WTC11 (cell line): ENCODE results near the gene GIGYF2. TPM values are rescaled to one million over a fixed set of nuclear protein-coding genes. Genes with fewer than 3 reads are reported as not detected.

Experiments
- ATAC-seq: fragments of 200-7000 bp; cut with Tn5 transposase; 2 replicates; pipeline ENCODE4 v1.10.0; 2021; ENCODE audit warnings: mild to moderate bottlenecking, moderate library complexity
- CTCF ChIA-PET: fragments of 300-600 bp; sonication (Branson Sonifier 250); formaldehyde crosslinking; loops from one replicate; lab custom pipeline; 2021; ENCODE audit warnings: antibody characterized with exemption; lab: Charles Lee
- POLR2A ChIA-PET: fragments of 350-600 bp; sonication (Branson Sonifier 250); formaldehyde crosslinking; loops from one replicate; lab custom pipeline; 2021; ENCODE audit warnings: antibody characterized with exemption; lab: Charles Lee
- DNase-seq: peaks from one replicate; pipeline ENCODE4 v3.0.0; 2021; ENCODE audit warnings: low spot score
- H3K27ac Mint-ChIP-seq: 2 replicates; pipeline ENCODE4 v1.8.0; 2021; ENCODE audit warnings: mixed read lengths
- H3K27me3 Mint-ChIP-seq: 2 replicates; pipeline ENCODE4 v1.8.0; 2021; ENCODE audit warnings: low read depth, mild to moderate bottlenecking, moderate library complexity, mixed read lengths
- H3K36me3 Mint-ChIP-seq: 2 replicates; pipeline ENCODE4 v1.8.0; 2021; ENCODE audit warnings: mixed read lengths
- H3K4me1 Mint-ChIP-seq: 2 replicates; pipeline ENCODE4 v1.8.0; 2022; ENCODE audit warnings: mixed read lengths
- H3K4me3 Mint-ChIP-seq: 2 replicates; pipeline ENCODE4 v1.8.0; 2021; ENCODE audit warnings: mild to moderate bottlenecking, moderate library complexity, mixed read lengths
- H3K9me3 Mint-ChIP-seq: 2 replicates; pipeline ENCODE4 v1.8.0; 2021; ENCODE audit warnings: mixed read lengths
- ATF1 ChIP-seq: sonication (generic); formaldehyde crosslinking; IDR thresholded peaks from 2 replicates; pipeline ENCODE4 v1.8.1; 2023; ENCODE audit warnings: mild to moderate bottlenecking, moderate library complexity, missing genetic modification reagents
- CBFB ChIP-seq: sonication (generic); formaldehyde crosslinking; IDR thresholded peaks from 2 replicates; pipeline ENCODE4 v1.8.1; 2022; ENCODE audit warnings: mild to moderate bottlenecking, low read depth, missing genetic modification reagents
- ETV6 ChIP-seq: sonication (generic); formaldehyde crosslinking; IDR thresholded peaks from 2 replicates; pipeline ENCODE4 v1.8.1; 2022; ENCODE audit warnings: mild to moderate bottlenecking, missing genetic modification reagents
- FOXJ3 ChIP-seq: sonication (generic); formaldehyde crosslinking; IDR thresholded peaks from 2 replicates; pipeline ENCODE4 v1.9.0; 2021; ENCODE audit warnings: missing genetic modification reagents, mild to moderate bottlenecking, borderline replicate concordance
- NFATC4 ChIP-seq: fragments of 250-450 bp; sonication (Bioruptor Pico); IDR thresholded peaks from 2 replicates; pipeline ENCODE4 v1.9.0; 2021; ENCODE audit warnings: mild to moderate bottlenecking
- NFYB ChIP-seq: sonication (generic); formaldehyde crosslinking; conservative IDR thresholded peaks from 2 replicates; pipeline ENCODE4 v1.8.0; 2022; ENCODE audit warnings: low read depth, missing genetic modification reagents
- NR1H2 ChIP-seq: sonication (generic); formaldehyde crosslinking; IDR thresholded peaks from 2 replicates; pipeline ENCODE4 v1.9.0; 2021; ENCODE audit warnings: mild to moderate bottlenecking, moderate library complexity, missing genetic modification reagents
- NR3C1 ChIP-seq: sonication (generic); formaldehyde crosslinking; conservative IDR thresholded peaks from 2 replicates; pipeline ENCODE4 v1.8.1; 2023; ENCODE audit warnings: low read depth, mild to moderate bottlenecking, missing genetic modification reagents
- PRRX2 ChIP-seq: fragments of 250-450 bp; sonication (Bioruptor Pico); IDR thresholded peaks from 2 replicates; pipeline ENCODE4 v1.8.0; 2021; ENCODE audit warnings: mild to moderate bottlenecking
- RORB ChIP-seq: fragments of 250-450 bp; sonication (Bioruptor Pico); IDR thresholded peaks from 2 replicates; pipeline ENCODE4 v1.9.0; 2021; ENCODE audit warnings: mild to moderate bottlenecking
- SMAD4 ChIP-seq: sonication (generic); formaldehyde crosslinking; IDR thresholded peaks from 2 replicates; pipeline ENCODE4 v1.8.0; 2022; ENCODE audit warnings: mild to moderate bottlenecking, missing genetic modification reagents
- SOX15 ChIP-seq: fragments of 250-450 bp; sonication (Bioruptor Pico); IDR thresholded peaks from 2 replicates; pipeline ENCODE4 v1.9.0; 2021; ENCODE audit warnings: mild to moderate bottlenecking
- TCF7 ChIP-seq: sonication (generic); formaldehyde crosslinking; IDR thresholded peaks from 2 replicates; pipeline ENCODE4 v1.8.0; 2022; ENCODE audit warnings: mild to moderate bottlenecking, low read depth, missing genetic modification reagents, moderate library complexity
- TEAD1 ChIP-seq: sonication (generic); formaldehyde crosslinking; IDR thresholded peaks from 2 replicates; pipeline ENCODE4 v1.8.0; 2022; ENCODE audit warnings: mild to moderate bottlenecking, missing genetic modification reagents
- ZNF121 ChIP-seq: sonication (generic); formaldehyde crosslinking; IDR thresholded peaks from 2 replicates; pipeline ENCODE4 v1.8.0; 2023; ENCODE audit warnings: missing genetic modification reagents
- ZNF138 ChIP-seq: sonication (generic); formaldehyde crosslinking; conservative IDR thresholded peaks from 2 replicates; pipeline ENCODE4 v1.8.1; 2022; ENCODE audit warnings: mild to moderate bottlenecking, moderate library complexity, missing genetic modification reagents
- ZNF416 ChIP-seq: fragments of 250-450 bp; sonication (Bioruptor Pico); IDR thresholded peaks from 2 replicates; pipeline ENCODE4 v1.9.0; 2021; ENCODE audit warnings: mild to moderate bottlenecking, inconsistent platforms
- total RNA-seq: library from RNA; stranded (reverse); gene quantifications from 3 replicates; pipeline ENCODE4 v1.2.3, GENCODE V29; 2021
- TF ChIP-seq, protein P1 (sequence below): sonication (generic); formaldehyde crosslinking; conservative IDR thresholded peaks from 2 replicates; pipeline ENCODE4 v1.8.1; 2022; ENCODE audit warnings: mild to moderate bottlenecking, missing genetic modification reagents
- TF ChIP-seq, protein P2 (sequence below): sonication (generic); formaldehyde crosslinking; IDR thresholded peaks from 2 replicates; pipeline ENCODE4 v1.8.0; 2022; ENCODE audit warnings: mild to moderate bottlenecking, missing genetic modification reagents
- TF ChIP-seq, protein P3 (sequence below): fragments of 250-450 bp; sonication (Bioruptor Pico); IDR thresholded peaks from 2 replicates; pipeline ENCODE4 v1.9.0; 2021; ENCODE audit warnings: moderate library complexity, mild to moderate bottlenecking, inconsistent platforms, borderline replicate concordance
- TF ChIP-seq, protein P4 (sequence below): sonication (generic); formaldehyde crosslinking; IDR thresholded peaks from 2 replicates; pipeline ENCODE4 v1.8.1; 2023; ENCODE audit warnings: mild to moderate bottlenecking, missing genetic modification reagents, borderline replicate concordance
- TF ChIP-seq, protein P5 (sequence below): sonication (generic); formaldehyde crosslinking; IDR thresholded peaks from 2 replicates; pipeline ENCODE4 v1.8.1; 2023; ENCODE audit warnings: mild to moderate bottlenecking, missing genetic modification reagents
- TF ChIP-seq, protein P6 (sequence below): fragments of 250-450 bp; sonication (Bioruptor Pico); IDR thresholded peaks from 2 replicates; pipeline ENCODE4 v1.9.0; 2021; ENCODE audit warnings: mild to moderate bottlenecking
- TF ChIP-seq, protein P7 (sequence below): sonication (generic); formaldehyde crosslinking; IDR thresholded peaks from 2 replicates; pipeline ENCODE4 v1.8.1; 2022; ENCODE audit warnings: missing genetic modification reagents, borderline replicate concordance

Gene GIGYF2
- total RNA-seq, 1 experiment from 2014 or later = 53.1 TPM

DNA sequence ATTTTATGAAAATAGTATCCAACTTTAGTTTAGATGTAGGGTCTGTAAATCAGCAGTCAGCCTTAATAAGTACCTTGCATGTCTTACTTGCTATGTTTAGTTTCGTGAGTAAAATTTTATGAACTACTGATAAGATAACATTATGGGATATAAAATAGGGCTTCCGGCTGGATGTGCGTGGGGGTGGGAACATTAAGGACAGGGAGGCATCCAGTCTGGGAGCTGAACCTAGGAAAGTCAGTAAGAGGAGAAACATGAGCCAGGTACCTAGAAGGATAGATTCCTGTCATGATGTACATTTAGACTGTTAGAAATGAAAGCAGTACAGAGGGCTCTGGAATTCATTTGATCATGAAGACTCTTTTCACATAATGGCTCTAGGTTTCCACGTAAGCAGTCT lies 92.0 kb downstream of the GIGYF2 start:
- DNase-seq (no peak), ATAC-seq (no peak)
- peaks cover 38% of the 10 kb centered on the region for H3K36me3 Mint-ChIP-seq
- H3K9me3 Mint-ChIP-seq = no peaks in the 10 kb centered on the region
- ChIA-PET CTCF (no interaction called here), POLR2A (no interaction called here)
- no peak overlapping the region for H3K4me3 Mint-ChIP-seq
- no peaks in the 10 kb centered on the region for H3K4me1 Mint-ChIP-seq
- H3K27me3 Mint-ChIP-seq = no peaks in the 10 kb centered on the region
- no peak overlapping the region for H3K27ac Mint-ChIP-seq
- no peak for TF ChIP-seq SMAD4 (CRISPR knock-in tag)
- TF ChIP-seq, all 79 proteins: peak for 0

DNA sequence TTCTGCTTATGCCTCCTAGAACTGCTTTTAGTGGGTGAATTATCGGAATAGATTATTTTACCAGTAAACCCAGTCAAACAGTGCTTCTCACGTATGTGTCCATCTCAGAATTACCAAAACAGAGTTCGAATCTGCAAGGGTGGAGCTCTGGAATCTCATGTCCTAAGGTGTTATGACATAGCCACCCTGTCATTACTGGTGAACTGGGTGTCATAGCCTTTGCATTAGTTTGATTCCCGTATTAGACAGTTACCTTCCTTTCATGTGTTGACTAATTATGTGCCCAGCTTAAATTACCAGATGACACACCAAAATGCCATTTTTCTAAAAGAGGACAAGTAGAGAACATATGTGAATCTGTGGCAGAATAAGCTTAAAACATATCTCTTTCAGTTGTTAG lies 94.4 kb downstream of the GIGYF2 start:
- no peak for ATAC-seq
- TF ChIP-seq TEAD1 (CRISPR knock-in tag) = no peak
- no peak for TF ChIP-seq NFYB (CRISPR knock-in tag)
- TF ChIP-seq, protein P1, sequence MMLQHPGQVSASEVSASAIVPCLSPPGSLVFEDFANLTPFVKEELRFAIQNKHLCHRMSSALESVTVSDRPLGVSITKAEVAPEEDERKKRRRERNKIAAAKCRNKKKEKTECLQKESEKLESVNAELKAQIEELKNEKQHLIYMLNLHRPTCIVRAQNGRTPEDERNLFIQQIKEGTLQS = no peak
- TF ChIP-seq, protein P2, sequence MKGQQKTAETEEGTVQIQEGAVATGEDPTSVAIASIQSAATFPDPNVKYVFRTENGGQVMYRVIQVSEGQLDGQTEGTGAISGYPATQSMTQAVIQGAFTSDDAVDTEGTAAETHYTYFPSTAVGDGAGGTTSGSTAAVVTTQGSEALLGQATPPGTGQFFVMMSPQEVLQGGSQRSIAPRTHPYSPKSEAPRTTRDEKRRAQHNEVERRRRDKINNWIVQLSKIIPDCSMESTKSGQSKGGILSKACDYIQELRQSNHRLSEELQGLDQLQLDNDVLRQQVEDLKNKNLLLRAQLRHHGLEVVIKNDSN = no peak
- TF ChIP-seq ETV6 (CRISPR knock-in tag) = no peak
- no peak for TF ChIP-seq SOX15 (CRISPR knock-in tag)
- TF ChIP-seq ZNF138 (CRISPR knock-in tag) = no peak
- TF ChIP-seq, protein P3, sequence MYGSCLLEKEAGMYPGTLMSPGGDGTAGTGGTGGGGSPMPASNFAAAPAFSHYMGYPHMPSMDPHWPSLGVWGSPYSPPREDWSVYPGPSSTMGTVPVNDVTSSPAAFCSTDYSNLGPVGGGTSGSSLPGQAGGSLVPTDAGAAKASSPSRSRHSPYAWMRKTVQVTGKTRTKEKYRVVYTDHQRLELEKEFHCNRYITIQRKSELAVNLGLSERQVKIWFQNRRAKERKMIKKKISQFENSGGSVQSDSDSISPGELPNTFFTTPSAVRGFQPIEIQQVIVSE (CRISPR knock-in tag) = no peak
- no peak for TF ChIP-seq NR1H2
- TF ChIP-seq ZNF121 = no peak
- TF ChIP-seq NFATC4 (CRISPR knock-in tag) = no peak
- TF ChIP-seq RORB (CRISPR knock-in tag) = no peak
- TF ChIP-seq ATF1 (CRISPR knock-in tag) = no peak
- no peak for TF ChIP-seq TCF7
- TF ChIP-seq, protein P4, sequence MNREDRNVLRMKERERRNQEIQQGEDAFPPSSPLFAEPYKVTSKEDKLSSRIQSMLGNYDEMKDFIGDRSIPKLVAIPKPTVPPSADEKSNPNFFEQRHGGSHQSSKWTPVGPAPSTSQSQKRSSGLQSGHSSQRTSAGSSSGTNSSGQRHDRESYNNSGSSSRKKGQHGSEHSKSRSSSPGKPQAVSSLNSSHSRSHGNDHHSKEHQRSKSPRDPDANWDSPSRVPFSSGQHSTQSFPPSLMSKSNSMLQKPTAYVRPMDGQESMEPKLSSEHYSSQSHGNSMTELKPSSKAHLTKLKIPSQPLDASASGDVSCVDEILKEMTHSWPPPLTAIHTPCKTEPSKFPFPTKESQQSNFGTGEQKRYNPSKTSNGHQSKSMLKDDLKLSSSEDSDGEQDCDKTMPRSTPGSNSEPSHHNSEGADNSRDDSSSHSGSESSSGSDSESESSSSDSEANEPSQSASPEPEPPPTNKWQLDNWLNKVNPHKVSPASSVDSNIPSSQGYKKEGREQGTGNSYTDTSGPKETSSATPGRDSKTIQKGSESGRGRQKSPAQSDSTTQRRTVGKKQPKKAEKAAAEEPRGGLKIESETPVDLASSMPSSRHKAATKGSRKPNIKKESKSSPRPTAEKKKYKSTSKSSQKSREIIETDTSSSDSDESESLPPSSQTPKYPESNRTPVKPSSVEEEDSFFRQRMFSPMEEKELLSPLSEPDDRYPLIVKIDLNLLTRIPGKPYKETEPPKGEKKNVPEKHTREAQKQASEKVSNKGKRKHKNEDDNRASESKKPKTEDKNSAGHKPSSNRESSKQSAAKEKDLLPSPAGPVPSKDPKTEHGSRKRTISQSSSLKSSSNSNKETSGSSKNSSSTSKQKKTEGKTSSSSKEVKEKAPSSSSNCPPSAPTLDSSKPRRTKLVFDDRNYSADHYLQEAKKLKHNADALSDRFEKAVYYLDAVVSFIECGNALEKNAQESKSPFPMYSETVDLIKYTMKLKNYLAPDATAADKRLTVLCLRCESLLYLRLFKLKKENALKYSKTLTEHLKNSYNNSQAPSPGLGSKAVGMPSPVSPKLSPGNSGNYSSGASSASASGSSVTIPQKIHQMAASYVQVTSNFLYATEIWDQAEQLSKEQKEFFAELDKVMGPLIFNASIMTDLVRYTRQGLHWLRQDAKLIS (CRISPR knock-in tag) = no peak
- TF ChIP-seq CBFB (CRISPR knock-in tag) = no peak
- TF ChIP-seq ZNF416 = no peak
- no peak for TF ChIP-seq NR3C1
- TF ChIP-seq, all 79 proteins: peak for 0
- ChIA-PET CTCF (no interaction called here), POLR2A (no interaction called here)
- Mint-ChIP-seq H3K4me1 (no peaks in the 10 kb centered on the region), H3K27ac (no peak overlapping the region), H3K36me3 (peaks cover 57% of the 10 kb centered on the region), H3K4me3 (no peak overlapping the region), H3K9me3 (no peaks in the 10 kb centered on the region), H3K27me3 (no peaks in the 10 kb centered on the region)
- no peak for DNase-seq

DNA sequence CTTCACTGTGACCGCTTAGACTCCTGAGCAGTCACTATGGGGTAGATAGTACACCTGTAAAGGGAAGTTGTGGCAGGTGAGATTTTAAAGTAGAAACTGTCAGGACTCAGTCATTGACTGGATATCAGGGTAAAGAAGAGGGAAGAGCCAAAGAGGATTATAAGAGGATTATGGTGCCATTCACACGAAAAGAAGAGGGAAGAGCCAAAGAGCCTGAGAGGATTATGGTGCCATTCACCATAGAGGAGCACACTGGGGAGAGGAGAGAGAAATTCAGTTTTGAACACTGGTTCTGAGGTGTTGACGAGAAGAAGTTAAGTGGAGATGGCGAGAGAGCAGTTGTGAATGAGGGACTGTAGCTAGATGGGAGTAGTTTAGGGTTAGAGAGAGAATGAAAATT lies 96.1 kb downstream of the GIGYF2 start:
- Mint-ChIP-seq H3K9me3 (no peaks in the 10 kb centered on the region), H3K36me3 (peaks cover 54% of the 10 kb centered on the region), H3K27ac (no peak overlapping the region), H3K4me1 (no peaks in the 10 kb centered on the region), H3K4me3 (no peak overlapping the region), H3K27me3 (no peaks in the 10 kb centered on the region)
- no peak for DNase-seq
- ChIA-PET CTCF (interaction anchor here (0.6 kb wide), 1 partner anchor 213 kb away, joined by 3 read pairs; no protein-coding TSS in a partner anchor), POLR2A (no interaction called here)
- ATAC-seq = no peak
- no peak for TF ChIP-seq FOXJ3 (CRISPR knock-in tag)
- TF ChIP-seq, protein P1 = no peak
- TF ChIP-seq, protein P5, sequence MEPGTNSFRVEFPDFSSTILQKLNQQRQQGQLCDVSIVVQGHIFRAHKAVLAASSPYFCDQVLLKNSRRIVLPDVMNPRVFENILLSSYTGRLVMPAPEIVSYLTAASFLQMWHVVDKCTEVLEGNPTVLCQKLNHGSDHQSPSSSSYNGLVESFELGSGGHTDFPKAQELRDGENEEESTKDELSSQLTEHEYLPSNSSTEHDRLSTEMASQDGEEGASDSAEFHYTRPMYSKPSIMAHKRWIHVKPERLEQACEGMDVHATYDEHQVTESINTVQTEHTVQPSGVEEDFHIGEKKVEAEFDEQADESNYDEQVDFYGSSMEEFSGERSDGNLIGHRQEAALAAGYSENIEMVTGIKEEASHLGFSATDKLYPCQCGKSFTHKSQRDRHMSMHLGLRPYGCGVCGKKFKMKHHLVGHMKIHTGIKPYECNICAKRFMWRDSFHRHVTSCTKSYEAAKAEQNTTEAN (CRISPR knock-in tag) = no peak
- TF ChIP-seq PRRX2 = no peak
- TF ChIP-seq, protein P6, sequence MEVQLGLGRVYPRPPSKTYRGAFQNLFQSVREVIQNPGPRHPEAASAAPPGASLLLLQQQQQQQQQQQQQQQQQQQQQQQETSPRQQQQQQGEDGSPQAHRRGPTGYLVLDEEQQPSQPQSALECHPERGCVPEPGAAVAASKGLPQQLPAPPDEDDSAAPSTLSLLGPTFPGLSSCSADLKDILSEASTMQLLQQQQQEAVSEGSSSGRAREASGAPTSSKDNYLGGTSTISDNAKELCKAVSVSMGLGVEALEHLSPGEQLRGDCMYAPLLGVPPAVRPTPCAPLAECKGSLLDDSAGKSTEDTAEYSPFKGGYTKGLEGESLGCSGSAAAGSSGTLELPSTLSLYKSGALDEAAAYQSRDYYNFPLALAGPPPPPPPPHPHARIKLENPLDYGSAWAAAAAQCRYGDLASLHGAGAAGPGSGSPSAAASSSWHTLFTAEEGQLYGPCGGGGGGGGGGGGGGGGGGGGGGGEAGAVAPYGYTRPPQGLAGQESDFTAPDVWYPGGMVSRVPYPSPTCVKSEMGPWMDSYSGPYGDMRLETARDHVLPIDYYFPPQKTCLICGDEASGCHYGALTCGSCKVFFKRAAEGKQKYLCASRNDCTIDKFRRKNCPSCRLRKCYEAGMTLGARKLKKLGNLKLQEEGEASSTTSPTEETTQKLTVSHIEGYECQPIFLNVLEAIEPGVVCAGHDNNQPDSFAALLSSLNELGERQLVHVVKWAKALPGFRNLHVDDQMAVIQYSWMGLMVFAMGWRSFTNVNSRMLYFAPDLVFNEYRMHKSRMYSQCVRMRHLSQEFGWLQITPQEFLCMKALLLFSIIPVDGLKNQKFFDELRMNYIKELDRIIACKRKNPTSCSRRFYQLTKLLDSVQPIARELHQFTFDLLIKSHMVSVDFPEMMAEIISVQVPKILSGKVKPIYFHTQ (CRISPR knock-in tag) = no peak
- TF ChIP-seq, protein P7, sequence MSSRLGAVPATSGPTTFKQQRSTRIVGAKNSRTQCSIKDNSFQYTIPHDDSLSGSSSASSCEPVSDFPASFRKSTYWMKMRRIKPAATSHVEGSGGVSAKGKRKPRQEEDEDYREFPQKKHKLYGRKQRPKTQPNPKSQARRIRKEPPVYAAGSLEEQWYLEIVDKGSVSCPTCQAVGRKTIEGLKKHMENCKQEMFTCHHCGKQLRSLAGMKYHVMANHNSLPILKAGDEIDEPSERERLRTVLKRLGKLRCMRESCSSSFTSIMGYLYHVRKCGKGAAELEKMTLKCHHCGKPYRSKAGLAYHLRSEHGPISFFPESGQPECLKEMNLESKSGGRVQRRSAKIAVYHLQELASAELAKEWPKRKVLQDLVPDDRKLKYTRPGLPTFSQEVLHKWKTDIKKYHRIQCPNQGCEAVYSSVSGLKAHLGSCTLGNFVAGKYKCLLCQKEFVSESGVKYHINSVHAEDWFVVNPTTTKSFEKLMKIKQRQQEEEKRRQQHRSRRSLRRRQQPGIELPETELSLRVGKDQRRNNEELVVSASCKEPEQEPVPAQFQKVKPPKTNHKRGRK (CRISPR knock-in tag) = no peak
